ENCODE results near the gene PLCG1. TPM values are rescaled to one million over a fixed set of nuclear protein-coding genes. Genes with fewer than 3 reads are reported as not detected.

The PLCG1 gene
- total and polyA plus RNA-seq, 3 donors from 2014 or later: 118 to 186 (median 184) TPM

DNA sequence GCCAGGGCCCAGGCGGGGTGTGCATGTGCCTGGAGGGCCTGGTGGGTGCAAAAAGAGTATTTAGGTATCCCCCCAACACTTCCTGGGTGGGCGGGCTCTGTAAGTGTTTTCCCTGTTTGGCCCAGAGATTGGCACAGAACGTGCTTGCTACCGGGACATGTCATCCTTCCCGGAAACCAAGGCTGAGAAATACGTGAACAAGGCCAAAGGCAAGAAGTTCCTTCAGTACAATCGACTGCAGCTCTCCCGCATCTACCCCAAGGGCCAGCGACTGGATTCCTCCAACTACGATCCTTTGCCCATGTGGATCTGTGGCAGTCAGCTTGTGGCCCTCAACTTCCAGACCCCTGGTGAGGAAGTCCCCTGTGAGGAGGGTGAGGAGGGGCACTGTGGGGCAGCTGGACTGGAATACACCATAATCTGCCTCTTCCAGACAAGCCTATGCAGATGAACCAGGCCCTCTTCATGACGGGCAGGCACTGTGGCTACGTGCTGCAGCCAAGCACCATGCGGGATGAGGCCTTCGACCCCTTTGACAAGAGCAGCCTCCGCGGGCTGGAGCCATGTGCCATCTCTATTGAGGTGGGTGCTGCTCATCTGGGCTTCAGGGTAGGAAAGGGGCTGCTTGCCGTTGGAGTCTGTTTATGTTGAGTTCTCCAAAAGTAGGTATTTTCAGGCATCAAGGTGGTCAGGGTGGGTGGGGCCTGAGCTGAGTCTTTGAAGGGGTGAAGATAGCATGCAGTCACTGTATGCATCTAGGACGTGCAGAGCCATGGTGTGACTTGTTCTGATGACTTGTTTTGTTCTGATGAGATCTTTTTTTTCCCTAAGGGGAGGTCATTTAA is 35.2 kb downstream of the PLCG1 start:
- H3K27me3 ChIP-seq: no peaks in the 10 kb centered on the region
- intact Hi-C loops (cut with DNase I; ENCODE audit: low total_unique reads): loop anchor here (10.0 kb wide), 2 partner anchors 62 to 162 kb away; no protein-coding TSS in a partner anchor
- DNase-seq: peak; percentile 23
- H3K36me3 ChIP-seq (ENCODE audit: low read depth, missing control alignments): no peaks in the 10 kb centered on the region
- H3K4me3 ChIP-seq: no peak overlapping the region
- 59 to 70% methylated on average over 12 to 18 of the region's 18 CpGs for WGBS, 2 donors
- no peaks in the 10 kb centered on the region for H3K9me3 ChIP-seq
- H3K27ac ChIP-seq: peak overlapping the region; percentile 48 to 73
- peaks cover 34% of the 10 kb centered on the region for H3K4me1 ChIP-seq
- no peak for TF ChIP-seq POLR2A (IDR thresholded peaks at IDR 0.05)
- TF ChIP-seq, protein P1, sequence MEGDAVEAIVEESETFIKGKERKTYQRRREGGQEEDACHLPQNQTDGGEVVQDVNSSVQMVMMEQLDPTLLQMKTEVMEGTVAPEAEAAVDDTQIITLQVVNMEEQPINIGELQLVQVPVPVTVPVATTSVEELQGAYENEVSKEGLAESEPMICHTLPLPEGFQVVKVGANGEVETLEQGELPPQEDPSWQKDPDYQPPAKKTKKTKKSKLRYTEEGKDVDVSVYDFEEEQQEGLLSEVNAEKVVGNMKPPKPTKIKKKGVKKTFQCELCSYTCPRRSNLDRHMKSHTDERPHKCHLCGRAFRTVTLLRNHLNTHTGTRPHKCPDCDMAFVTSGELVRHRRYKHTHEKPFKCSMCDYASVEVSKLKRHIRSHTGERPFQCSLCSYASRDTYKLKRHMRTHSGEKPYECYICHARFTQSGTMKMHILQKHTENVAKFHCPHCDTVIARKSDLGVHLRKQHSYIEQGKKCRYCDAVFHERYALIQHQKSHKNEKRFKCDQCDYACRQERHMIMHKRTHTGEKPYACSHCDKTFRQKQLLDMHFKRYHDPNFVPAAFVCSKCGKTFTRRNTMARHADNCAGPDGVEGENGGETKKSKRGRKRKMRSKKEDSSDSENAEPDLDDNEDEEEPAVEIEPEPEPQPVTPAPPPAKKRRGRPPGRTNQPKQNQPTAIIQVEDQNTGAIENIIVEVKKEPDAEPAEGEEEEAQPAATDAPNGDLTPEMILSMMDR (IDR thresholded peaks at IDR 0.05): no peak

DNA sequence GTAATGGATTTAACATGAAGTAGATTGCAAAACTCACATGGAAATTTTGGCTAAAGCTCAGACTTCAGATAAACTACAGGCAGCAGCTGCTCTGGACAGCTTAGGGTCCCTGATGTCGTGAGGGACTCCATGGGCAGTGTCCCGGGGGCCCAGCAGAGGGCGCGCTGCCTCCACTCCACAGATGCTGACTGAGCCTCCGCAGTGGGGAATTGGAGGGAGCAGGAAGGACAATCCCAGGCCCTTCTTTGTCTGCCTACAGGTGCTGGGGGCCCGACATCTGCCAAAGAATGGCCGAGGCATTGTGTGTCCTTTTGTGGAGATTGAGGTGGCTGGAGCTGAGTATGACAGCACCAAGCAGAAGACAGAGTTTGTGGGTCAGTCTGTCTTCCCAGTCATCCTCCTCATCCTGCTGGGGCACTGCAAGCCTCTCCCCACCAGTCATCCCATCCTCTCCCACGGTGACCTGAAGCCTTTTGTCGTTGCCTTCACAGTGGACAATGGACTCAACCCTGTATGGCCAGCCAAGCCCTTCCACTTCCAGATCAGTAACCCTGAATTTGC is 35.9 kb downstream of the PLCG1 start:
- H3K4me1 ChIP-seq: peaks cover 34% of the 10 kb centered on the region
- peak; percentile 88 for DNase-seq
- peak overlapping the region; percentile 48 to 73 for H3K27ac ChIP-seq
- TF ChIP-seq, protein P1 (IDR thresholded peaks at IDR 0.05): peak; percentile 87 to 95 (median 88)
- no peak for TF ChIP-seq POLR2A (IDR thresholded peaks at IDR 0.05)
- no peak overlapping the region for H3K4me3 ChIP-seq
- intact Hi-C loops (cut with DNase I; ENCODE audit: low total_unique reads): loop anchor here (10.0 kb wide), 2 partner anchors 62 to 162 kb away; no protein-coding TSS in a partner anchor
- no peaks in the 10 kb centered on the region for H3K27me3 ChIP-seq
- 24 to 42% methylated on average over 7 to 9 of the region's 9 CpGs for WGBS, 2 donors
- H3K36me3 ChIP-seq (ENCODE audit: low read depth, missing control alignments): no peaks in the 10 kb centered on the region
- no peaks in the 10 kb centered on the region for H3K9me3 ChIP-seq

DNA sequence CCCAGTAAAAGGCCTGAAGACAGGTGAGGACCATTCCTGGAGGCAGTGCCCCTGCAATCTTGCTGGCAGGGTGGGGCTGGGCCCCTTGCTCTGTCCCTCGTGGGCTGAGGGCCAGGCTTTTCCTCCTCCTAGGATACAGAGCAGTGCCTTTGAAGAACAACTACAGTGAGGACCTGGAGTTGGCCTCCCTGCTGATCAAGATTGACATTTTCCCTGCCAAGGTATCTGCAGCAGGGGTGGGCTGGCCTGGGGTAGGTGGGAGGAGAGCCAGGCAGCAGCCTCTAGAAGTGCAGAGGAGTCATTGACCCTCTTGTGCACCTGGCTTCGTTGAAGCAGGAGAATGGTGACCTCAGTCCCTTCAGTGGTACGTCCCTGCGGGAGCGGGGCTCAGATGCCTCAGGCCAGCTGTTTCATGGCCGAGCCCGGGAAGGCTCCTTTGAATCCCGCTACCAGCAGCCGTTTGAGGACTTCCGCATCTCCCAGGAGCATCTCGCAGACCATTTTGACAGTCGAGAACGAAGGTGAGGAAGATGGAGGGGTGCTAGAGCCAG is 36.5 kb downstream of the PLCG1 start:
- Histone ChIP-seq H3K4me1 (peaks cover 38% of the 10 kb centered on the region), H3K27ac (peak overlapping the region; percentile 48 to 73), H3K36me3 (ENCODE audit: low read depth, missing control alignments) (no peaks in the 10 kb centered on the region), H3K9me3 (no peaks in the 10 kb centered on the region), H3K27me3 (no peaks in the 10 kb centered on the region), H3K4me3 (no peak overlapping the region)
- peak; percentile 12 for DNase-seq
- intact Hi-C loops (cut with DNase I; ENCODE audit: low total_unique reads): loop anchor here (10.0 kb wide), 2 partner anchors 61 to 161 kb away; no protein-coding TSS in a partner anchor
- TF ChIP-seq, protein P1 (IDR thresholded peaks at IDR 0.05): no peak
- no peak for TF ChIP-seq POLR2A (IDR thresholded peaks at IDR 0.05)
- 84% methylated on average over 7 to 13 of the region's 13 CpGs for WGBS, 2 donors

DNA sequence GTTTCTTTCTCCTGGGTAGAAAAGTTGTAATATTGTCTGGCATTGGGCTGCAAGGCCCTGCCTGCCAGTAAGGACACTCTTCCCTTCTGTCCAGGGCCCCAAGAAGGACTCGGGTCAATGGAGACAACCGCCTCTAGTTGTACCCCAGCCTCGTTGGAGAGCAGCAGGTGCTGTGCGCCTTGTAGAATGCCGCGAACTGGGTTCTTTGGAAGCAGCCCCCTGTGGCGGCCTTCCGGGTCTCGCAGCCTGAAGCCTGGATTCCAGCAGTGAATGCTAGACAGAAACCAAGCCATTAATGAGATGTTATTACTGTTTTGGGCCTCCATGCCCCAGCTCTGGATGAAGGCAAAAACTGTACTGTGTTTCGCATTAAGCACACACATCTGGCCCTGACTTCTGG is 37.0 kb downstream of the PLCG1 start:
- Histone ChIP-seq H3K4me1 (peaks cover 43% of the 10 kb centered on the region), H3K27ac (peak overlapping the region; percentile 45 to 73), H3K27me3 (no peaks in the 10 kb centered on the region), H3K36me3 (ENCODE audit: low read depth, missing control alignments) (no peaks in the 10 kb centered on the region), H3K4me3 (no peak overlapping the region), H3K9me3 (no peaks in the 10 kb centered on the region)
- TF ChIP-seq, protein P1 (IDR thresholded peaks at IDR 0.05): no peak
- no peak for TF ChIP-seq POLR2A (IDR thresholded peaks at IDR 0.05)
- intact Hi-C loops (cut with DNase I; ENCODE audit: low total_unique reads): loop anchor here (10.0 kb wide), 2 partner anchors 60 to 160 kb away; no protein-coding TSS in a partner anchor
- DNase-seq: peak; percentile 11
- 91 to 98% methylated on average over 8 to 10 of the region's 10 CpGs for WGBS, 2 donors
